ENCODE data around the gene ADAP1. TPM values are rescaled to one million over a fixed set of nuclear protein-coding genes. Genes with fewer than 3 reads are reported as not detected.

The ADAP1 gene
- total and polyA plus RNA-seq, 2 of the 8 experiments (the other 6 are each of a cell fraction or from before 2014, with no cell fraction given), result 5.8 to 6.1 TPM

DNA sequence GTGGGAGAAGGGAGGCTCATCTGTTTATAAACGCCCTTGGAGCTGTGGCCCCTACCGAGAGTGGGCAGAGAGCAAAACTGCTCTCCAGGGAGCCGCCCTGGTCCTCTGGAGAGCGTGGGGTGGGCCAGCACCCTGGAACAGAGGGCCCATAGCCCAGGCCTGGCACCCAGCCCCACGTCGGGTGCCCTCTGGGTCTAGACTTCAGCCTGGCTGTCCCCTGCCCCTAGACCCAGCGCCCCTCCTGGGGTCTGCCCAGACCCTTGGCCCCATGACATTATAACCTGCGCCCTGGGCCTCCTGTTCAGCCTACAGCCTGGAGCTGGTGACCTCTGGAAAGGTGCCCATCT lies 53.5 kb downstream of the ADAP1 start (continued):
- TF ChIP-seq MAX (IDR thresholded peaks at IDR 0.05), result no peak
- TF ChIP-seq HDAC2 (IDR thresholded peaks at IDR 0.05; ENCODE audit: borderline replicate concordance in 1 of 2, low read depth in 2 of 2, low read length in 2 of 2), result no peak
- TF ChIP-seq PHF8 (conservative IDR thresholded peaks at IDR 0.05; ENCODE audit: low read depth, low read length), result no peak
- TF ChIP-seq TCF12 (IDR thresholded peaks at IDR 0.05; ENCODE audit: low read depth, low read length), result no peak
- no peak for TF ChIP-seq RAD21 (IDR thresholded peaks at IDR 0.05 in 1 of 2, conservative IDR thresholded peaks at IDR 0.05 in 1 of 2; ENCODE audit: low read depth in 2 of 2, low read length in 2 of 2)
- TF ChIP-seq RFX5 (IDR thresholded peaks at IDR 0.05; ENCODE audit: borderline replicate concordance, low read depth, low read length), result no peak
- TF ChIP-seq, protein P1, sequence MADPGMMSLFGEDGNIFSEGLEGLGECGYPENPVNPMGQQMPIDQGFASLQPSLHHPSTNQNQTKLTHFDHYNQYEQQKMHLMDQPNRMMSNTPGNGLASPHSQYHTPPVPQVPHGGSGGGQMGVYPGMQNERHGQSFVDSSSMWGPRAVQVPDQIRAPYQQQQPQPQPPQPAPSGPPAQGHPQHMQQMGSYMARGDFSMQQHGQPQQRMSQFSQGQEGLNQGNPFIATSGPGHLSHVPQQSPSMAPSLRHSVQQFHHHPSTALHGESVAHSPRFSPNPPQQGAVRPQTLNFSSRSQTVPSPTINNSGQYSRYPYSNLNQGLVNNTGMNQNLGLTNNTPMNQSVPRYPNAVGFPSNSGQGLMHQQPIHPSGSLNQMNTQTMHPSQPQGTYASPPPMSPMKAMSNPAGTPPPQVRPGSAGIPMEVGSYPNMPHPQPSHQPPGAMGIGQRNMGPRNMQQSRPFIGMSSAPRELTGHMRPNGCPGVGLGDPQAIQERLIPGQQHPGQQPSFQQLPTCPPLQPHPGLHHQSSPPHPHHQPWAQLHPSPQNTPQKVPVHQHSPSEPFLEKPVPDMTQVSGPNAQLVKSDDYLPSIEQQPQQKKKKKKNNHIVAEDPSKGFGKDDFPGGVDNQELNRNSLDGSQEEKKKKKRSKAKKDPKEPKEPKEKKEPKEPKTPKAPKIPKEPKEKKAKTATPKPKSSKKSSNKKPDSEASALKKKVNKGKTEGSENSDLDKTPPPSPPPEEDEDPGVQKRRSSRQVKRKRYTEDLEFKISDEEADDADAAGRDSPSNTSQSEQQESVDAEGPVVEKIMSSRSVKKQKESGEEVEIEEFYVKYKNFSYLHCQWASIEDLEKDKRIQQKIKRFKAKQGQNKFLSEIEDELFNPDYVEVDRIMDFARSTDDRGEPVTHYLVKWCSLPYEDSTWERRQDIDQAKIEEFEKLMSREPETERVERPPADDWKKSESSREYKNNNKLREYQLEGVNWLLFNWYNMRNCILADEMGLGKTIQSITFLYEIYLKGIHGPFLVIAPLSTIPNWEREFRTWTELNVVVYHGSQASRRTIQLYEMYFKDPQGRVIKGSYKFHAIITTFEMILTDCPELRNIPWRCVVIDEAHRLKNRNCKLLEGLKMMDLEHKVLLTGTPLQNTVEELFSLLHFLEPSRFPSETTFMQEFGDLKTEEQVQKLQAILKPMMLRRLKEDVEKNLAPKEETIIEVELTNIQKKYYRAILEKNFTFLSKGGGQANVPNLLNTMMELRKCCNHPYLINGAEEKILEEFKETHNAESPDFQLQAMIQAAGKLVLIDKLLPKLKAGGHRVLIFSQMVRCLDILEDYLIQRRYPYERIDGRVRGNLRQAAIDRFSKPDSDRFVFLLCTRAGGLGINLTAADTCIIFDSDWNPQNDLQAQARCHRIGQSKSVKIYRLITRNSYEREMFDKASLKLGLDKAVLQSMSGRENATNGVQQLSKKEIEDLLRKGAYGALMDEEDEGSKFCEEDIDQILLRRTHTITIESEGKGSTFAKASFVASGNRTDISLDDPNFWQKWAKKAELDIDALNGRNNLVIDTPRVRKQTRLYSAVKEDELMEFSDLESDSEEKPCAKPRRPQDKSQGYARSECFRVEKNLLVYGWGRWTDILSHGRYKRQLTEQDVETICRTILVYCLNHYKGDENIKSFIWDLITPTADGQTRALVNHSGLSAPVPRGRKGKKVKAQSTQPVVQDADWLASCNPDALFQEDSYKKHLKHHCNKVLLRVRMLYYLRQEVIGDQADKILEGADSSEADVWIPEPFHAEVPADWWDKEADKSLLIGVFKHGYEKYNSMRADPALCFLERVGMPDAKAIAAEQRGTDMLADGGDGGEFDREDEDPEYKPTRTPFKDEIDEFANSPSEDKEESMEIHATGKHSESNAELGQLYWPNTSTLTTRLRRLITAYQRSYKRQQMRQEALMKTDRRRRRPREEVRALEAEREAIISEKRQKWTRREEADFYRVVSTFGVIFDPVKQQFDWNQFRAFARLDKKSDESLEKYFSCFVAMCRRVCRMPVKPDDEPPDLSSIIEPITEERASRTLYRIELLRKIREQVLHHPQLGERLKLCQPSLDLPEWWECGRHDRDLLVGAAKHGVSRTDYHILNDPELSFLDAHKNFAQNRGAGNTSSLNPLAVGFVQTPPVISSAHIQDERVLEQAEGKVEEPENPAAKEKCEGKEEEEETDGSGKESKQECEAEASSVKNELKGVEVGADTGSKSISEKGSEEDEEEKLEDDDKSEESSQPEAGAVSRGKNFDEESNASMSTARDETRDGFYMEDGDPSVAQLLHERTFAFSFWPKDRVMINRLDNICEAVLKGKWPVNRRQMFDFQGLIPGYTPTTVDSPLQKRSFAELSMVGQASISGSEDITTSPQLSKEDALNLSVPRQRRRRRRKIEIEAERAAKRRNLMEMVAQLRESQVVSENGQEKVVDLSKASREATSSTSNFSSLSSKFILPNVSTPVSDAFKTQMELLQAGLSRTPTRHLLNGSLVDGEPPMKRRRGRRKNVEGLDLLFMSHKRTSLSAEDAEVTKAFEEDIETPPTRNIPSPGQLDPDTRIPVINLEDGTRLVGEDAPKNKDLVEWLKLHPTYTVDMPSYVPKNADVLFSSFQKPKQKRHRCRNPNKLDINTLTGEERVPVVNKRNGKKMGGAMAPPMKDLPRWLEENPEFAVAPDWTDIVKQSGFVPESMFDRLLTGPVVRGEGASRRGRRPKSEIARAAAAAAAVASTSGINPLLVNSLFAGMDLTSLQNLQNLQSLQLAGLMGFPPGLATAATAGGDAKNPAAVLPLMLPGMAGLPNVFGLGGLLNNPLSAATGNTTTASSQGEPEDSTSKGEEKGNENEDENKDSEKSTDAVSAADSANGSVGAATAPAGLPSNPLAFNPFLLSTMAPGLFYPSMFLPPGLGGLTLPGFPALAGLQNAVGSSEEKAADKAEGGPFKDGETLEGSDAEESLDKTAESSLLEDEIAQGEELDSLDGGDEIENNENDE (IDR thresholded peaks at IDR 0.05; ENCODE audit: insufficient replicate concordance, low read length), result no peak
